GM20431 (cell line): ENCODE data around the gene PABPN1.

Source experiments
- in situ Hi-C: fragments of 300-500 bp; cut with MseI, MboI; formaldehyde crosslinking; loops from one replicate; pipeline ENCODE4 v1.15.0; 2020; ENCODE audit warnings: low sequenced_read_pairs; ENCODE audit not compliant: unreplicated experiment

PABPN1 gene

DNA sequence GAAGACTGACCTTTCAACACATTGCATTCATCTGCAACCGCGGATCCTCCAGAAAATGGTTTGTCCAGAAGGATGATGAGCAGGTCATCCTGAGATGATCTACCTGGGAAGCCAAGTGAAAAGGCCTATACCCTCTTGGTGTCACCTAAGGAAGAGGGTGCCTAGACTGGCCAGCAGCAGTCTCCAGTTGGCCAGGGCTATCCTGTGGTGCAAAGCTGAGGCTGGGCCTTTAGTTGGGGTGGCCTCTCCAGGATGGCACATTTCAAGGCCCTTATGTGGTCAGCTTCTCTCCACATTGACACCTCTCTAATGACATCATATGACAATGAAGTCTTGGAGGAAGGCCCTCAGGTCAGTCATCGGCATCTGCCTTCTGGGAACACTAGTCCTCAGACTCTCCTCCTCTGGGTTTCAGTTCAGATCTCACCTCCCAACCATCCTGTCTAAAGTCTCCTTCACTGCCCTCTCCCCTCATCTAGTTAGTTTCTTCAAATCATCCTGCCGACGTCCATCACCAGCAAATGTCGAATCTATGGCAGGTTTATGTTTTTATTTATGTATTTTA lies 34.7 kb downstream of the PABPN1 start:
- in situ Hi-C loops, result no loop called here

DNA sequence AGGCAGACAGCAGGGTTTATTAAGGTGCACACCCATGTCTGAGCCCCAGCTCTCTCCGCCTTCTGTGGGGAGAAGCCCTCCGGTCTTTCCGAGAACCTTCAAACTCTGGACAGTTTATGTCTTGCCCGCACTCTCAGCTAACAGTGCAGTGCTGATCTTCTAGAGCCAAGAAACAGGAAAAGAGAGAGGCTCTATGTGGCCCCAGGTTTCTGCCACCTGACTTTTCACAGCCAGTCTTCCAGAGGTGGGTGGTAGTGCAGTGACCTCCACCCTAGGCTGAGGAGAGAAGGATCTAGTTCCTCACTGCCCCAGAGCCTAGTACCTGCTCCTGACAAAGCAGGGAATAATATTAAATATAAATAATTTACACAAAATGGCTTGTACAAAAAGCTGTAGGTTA lies 35.4 kb downstream of the PABPN1 start:
- in situ Hi-C loops, result no loop called here

DNA sequence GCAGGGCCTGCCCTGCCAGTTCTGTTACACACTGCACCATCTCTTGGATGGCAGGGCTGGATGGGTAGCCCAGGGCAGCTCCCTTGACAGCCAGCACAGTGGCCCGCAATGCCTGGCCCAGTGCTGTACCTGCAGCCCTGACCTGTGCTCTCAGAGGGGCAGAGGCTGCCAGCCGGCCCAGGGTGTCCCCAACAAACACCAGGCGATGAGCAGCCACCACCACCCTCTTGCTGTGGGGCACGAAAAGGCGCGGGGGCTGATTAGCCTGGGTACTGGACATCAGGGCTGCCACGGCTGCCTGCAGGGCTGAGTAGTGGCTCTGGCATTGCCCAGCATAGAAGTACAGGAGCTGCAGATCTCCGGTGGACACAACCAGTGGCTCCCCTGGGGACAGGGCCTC lies 36.0 kb downstream of the PABPN1 start:
- in situ Hi-C loops, result no loop called here

DNA sequence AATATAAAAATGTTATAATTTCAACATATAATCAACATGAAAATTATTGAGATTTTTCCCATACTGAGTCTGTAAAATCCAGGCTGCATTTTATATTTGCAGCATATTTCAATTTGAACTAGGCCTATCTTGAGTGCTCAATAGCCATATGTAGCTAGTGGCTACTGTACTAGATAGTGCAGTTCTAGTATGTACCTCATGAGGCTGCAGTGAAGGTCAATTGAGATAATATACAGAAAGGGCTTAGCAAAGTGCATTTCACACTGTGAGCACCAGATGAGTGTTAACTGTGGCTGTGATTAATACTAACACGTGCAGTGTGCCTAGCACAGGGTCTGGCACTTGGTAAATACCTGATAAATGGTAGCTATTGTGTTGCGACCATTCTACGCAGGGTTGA lies 36.8 kb downstream of the PABPN1 start:
- in situ Hi-C loops, result no loop called here

DNA sequence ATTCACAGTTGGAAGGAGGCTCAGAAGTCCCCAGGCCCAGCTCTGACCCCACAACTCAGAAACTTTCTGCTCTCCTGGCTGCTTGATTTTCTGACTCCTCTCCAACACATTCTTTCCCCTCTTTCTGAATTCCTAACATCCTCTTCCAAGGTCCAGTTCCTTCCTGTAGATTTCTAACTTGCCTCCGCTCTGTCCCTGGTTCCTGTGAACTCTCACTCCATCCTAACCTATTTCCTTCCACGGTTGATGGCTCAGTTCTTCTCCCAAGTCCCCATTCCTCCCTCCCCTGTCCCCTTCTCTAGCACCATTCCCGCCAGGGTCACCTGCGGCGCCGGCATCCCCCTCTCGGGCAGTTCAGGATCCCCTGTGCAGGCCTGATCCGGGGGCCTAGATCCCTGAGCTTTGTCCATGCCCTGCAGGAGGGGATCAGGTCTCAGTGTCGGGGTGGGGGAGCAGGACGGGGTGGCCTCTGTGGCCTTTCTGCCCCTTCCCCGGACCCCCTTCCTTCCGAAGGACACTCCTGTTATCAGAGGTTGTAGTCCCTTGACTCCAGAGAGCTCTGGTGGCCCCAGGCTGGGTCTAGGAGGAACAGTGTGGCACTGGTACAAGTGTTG lies 37.4 kb downstream of the PABPN1 start:
- in situ Hi-C loops, result no loop called here

DNA sequence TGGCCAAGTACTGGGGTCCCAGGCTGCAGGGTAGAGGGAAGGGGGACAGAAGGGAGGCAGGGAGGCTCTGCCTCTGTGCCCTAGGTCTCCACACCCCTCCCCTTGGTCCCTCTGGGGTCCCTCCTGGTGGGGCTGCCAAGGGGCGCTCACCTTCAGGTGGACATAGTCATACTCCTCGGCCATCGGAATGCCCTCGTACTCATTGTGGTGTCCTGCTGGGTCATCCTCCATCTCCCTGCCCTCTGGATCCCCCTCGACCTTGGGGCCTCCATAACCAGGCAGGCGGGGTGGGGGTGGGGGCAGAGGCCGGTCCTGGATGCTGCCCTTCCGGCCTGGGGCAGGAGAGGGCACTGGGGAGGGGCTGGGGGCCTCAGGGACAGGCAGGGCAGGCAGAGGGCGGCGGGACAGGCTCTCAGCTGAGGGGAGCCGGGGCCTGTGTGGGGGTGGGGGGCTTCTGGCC lies 37.9 kb downstream of the PABPN1 start:
- in situ Hi-C loops, result no loop called here

DNA sequence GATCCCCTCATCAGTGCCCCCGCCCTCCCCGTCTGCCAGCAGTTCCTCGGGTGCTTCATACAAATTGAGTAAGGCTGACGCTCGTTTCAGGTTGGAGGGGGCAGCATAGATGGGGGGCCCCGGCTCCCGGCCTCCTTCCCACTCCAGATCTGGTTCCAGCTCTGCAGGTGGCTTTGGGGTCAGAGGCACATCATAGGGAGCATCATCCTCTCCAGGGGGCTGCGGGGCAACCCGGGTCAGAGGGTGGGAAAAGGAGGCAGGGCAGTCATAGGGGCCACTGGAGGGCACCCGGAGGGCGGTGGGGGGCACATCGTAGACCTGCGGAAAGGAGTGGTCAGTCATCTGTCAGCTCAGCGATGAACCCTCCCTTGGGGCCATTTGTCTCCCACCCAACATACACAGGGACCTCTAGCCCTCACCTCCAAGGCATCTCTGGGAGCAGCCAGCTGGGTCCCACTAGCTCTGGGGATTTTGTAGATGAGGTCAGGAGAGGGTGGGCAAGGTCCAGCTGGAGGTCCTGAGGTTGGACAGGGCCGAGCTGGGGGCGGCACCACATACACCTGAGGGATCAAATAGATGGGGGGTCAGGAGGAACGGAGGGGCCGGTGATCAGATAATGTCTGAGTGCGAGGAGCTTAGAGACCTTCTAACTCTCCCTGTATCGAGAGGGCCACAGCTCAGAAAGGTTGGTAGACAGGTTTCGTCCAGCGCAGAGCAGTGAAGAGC lies 38.6 kb downstream of the PABPN1 start:
- in situ Hi-C loops, result no loop called here

DNA sequence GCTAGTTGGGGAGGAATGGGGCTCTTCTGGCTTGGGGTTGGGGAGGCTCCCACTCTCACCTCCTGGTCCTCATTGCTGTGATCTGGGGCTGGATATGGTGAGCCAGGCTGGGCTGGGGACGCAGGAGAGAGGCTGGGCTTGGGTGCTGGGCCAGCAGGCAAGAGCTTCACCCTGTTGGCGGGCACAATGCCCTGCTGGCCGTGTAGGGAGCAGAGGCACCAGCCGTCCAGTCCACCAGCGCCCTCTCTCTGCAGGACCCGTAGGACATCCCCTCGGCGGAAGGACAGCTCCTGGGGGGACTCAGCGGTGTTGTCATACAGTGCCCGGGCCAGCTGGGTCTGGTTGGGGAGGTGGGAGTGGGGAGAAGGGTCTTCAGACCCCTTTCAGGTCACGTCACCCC lies 39.2 kb downstream of the PABPN1 start:
- in situ Hi-C loops, result no loop called here

DNA sequence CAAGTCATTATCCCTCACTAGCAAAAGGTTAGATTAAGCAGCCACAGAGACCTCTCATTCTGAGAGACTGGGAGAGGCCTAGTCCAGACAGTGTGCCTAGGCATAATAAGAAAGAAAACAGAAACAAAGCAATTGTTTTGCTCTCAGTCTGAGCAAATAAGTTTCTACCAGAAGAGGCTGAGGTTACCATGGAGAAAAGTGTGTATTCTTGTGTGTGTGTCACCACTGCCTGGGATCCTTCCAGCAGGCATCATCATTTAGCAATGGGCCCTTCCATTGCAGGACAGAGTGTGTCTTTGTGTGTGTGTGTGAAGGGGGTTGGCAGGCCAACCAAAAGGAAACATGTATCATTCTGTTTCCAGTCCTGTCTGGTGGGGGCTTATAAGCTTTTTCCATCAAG lies 40.1 kb downstream of the PABPN1 start:
- in situ Hi-C loops, result no loop called here

DNA sequence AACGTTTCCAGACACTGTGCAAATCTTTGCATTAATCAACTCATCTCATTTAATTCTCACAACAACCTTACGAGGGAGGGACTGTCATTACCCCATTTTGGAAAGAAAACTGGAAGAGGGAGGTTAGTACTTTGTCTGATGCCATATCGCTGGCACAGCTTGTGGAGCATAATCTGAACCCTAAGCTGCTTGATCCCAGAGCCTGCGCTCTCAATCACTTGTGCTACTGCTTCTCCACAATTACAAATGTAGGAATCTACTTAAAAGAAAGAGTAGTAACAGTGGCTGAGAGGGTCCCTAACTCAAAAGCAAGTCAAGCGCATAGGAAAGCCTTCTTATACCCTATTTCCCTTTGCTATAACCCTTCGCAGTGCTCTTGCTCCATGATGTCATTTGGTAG lies 40.5 kb downstream of the PABPN1 start:
- in situ Hi-C loops, result no loop called here

DNA sequence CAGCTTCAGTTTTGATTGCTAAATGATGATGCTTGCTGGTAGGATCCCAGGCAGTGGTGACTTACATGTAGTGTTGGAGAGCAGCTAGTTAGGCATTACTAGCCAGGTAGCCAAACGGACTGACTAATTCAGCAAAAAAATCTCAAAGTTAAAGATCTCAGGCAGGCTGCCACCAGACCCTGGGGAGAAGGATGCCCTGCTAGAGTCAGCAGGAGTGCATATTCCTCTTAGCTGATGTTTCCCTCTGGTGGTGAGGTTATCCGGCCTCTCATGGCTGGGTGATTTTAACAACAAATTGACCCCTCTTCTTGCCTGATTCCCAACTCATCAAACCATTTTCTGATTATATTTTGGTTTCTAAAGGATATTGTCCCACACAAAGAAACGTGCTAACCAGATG lies 40.9 kb downstream of the PABPN1 start:
- in situ Hi-C loops, result no loop called here

DNA sequence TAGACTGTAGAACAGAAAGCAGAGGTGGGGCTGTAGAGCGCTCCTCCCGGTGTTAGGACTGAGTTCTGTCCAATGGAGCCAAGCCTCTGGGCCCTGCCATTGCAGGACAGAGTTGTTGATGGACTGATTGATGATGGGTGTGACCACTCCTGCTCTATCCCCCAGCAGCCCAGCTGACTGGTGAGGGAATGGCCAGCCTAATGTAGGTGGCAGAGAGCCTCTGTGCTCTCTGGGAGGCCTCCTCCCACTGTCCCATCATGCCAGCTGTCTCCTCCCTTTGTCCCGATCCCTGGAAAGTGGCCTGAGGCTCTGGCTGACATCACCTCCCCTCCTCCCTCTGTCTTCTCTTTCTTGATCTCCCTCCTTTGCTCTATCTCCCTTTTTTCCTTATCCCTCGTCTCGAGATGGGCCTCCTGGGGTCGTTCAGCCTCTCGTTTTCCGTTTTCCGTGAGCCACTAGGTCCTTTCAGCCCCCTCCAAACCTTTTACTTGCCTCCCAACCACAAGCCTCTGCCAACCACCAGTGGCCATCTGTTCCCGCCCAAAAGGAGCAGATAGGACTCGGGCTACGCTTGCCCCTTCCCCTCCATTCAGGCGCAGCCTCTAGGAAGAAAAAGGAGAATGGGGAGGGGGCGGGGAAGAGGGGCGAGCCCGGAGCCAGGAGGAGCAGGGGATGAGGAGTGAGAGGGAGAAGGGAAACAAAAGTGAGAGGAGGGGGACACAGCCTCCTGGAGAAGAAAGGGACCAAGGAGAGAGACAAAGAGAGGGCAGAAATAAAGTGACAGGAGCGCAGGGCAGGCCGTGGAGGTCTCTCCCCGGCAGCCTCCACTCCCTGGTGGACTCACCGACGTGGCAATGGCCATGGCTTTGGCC lies 43.1 kb downstream of the PABPN1 start:
- in situ Hi-C loops, result no loop called here

DNA sequence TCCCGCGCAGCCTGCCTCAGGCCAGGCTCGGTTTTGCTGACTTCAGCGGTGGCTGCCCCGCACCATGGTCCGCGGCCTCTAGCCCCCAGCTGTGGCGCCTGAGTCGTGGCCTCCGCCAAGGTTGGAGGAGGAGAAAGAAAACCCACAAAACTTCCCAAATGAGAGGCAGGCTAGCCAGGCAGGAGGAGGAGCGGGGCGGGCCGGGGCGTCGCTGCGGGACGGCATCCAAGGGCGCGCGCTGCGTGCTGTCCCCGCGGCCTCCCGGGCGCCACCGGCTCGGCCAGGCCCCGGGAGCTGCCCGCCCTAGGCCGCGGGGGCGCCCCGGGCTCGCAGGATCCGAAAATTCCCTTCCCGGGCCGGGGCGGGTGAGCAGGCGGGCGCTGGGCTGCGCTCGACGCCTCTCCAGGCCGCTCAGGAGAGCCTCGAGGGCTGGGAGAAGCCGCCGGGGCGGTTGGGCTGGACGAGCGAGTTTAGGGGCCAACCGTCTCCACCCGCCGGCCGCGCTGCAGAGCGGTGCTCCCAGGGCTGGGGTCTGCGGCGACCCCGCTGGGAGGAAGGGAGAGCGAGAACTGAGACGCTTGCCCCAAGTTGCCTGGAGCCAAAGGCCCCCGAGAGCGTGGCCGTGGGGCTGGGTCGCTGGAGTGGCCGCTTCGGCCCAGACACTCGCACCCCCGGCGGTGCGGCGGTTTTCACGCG lies 43.9 kb downstream of the PABPN1 start, which contains the start of gene EFS:
Gene EFS (minus strand): TSS at position 137 of the 696 bp plus-strand sequence. CDS start 147 bp downstream, outside the sequence.
- in situ Hi-C loops, result no loop called here

DNA sequence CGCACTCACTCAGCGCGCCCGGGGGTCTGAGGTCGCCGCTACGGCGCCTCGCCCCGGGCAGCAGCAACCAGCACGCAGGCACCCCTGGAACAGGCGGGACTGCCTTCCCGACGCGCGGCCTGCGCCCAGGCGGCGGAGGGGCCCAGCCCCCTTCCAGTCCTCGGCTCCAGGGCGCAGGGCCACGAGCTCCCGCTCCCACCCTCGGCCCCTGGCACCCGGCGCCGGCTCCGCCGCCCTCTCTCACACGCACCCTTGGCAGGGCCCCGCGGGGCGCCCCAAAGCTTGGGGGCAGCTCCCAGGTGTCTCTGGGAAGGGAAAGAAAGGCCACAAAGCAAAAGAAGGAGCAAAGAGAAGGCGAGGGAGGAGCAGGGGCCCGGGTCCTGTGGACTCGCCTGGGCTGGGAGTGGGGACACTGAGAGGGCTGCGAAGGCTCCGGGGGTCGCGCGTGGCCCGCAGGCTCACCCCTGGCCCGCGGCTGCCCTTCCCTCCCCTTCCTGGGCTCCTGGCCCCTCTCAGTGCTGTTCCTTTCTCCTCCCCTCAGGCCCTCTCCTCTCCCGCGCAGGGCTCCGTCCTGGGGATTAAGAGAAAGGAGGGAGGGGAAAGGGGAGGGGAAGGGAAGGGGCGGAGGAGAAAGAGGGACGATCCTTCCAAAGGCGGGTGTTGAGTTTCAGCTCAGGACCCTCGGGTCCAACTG lies 44.6 kb downstream of the PABPN1 start:
- in situ Hi-C loops, result no loop called here

DNA sequence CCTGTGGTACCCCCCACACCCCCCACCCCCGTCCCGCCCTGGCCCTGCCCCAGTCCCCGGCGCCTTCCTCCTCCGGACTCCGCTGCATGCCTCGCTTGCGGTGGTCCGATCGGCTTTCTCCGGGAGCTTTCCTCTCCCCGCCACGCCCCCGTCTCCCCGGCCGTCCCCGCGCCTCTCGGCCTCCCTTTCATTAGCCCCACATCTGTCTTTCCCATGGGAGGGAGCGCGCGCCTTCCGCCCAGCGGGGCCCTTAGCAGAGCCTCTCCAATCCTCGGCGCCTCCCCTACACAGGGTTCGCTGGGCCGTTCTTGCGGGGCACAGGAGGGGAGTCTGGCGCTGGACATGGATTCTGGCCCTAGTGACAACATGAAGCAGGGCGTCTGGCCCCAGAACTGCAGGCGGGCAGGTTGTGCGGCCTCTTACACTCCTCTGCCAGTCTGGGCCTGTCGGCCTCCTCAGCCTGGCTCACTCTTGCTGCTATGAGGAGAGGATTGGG lies 45.2 kb downstream of the PABPN1 start:
- in situ Hi-C loops, result no loop called here

DNA sequence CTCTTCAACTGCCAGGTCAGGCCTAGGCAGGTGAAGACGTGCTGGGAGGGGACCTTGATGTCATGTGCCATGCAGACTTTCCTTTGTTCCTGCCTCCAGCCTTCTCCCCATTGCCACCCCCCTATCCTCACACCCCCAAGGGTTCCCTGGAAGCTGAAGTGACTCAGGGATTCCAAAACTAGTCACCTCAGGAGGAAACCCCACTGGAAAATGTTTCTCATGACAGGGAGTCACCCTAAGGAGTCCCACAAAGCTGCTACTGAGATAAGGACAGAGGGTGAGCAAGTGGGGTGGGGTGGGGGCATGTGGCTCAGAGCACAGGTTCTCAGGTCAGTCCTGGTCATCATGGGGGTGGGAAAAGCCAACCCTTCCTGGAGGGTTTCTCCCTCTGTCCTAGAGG lies 49.0 kb downstream of the PABPN1 start:
- in situ Hi-C loops, result no loop called here

DNA sequence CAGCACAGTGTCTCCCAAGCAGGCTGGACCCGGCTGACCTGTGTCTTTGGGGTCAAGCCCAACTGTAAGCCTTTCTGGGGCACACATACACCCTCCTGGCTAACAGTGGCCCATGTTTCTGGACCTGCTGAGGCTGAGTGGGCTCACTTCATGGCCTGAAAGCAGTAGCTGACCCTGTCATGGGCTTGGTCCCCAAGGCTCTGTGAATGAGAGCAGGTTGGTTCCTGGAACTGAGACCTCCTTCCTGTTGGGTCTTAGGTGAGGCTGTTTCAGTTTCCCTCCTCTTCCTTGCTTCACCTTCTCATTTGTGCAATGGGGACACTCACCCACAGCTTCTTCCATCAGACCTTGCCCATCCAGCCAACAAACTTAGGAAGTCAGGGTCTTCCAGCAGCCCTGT lies 50.6 kb downstream of the PABPN1 start:
- in situ Hi-C loops, result no loop called here

DNA sequence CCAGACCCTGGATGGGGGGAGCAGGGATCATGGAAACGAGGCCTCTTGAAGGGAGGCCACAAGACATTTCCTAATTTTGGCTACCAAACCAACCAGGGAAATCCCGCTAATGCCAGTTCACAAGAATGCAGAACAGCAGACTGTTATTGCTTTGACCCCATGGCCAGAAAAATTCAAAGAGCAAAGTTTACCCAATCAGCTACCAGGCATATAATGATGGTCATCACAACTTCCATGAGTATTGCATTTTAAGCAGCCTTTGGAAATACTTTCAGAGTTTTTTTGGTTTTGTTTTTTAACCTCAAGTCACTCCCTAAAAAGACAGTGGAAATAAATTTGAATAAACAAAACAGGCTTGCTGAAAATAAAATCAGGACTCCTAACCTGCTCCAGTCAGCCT lies 51.3 kb downstream of the PABPN1 start, which contains the start of gene IL25:
Gene IL25 (plus strand): TSS at position 301 of the 400 bp plus-strand sequence.
- in situ Hi-C loops, result no loop called here

DNA sequence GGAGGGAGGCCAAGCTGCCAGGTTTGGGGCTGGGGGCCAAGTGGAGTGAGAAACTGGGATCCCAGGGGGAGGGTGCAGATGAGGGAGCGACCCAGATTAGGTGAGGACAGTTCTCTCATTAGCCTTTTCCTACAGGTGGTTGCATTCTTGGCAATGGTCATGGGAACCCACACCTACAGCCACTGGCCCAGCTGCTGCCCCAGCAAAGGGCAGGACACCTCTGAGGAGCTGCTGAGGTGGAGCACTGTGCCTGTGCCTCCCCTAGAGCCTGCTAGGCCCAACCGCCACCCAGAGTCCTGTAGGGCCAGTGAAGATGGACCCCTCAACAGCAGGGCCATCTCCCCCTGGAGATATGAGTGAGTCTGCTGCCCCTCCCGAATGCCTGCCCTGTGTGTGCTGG lies 51.8 kb downstream of the PABPN1 start:
- in situ Hi-C loops, result no loop called here
